ENCODE data around the gene SH3GL2. TPM values are rescaled to one million over a fixed set of nuclear protein-coding genes. Genes with fewer than 3 reads are reported as not detected.

The SH3GL2 gene
- total RNA-seq, 1 donor, result not detected

GRCh38 chr9:17653947-17654465 is 75.1 kb downstream of the SH3GL2 start:
- no peak for DNase-seq (ENCODE audit: low read depth in 2 of 3, low spot score in 2 of 3)

GRCh38 chr9:17656889-17657288 is 78.0 kb downstream of the SH3GL2 start:
- DNase-seq (ENCODE audit: low read depth in 2 of 3, low spot score in 2 of 3), result no peak

GRCh38 chr9:17658237-17658636 is 79.4 kb downstream of the SH3GL2 start:
- DNase-seq (ENCODE audit: low read depth in 2 of 3, low spot score in 2 of 3), result no peak

GRCh38 chr9:17660158-17660557 is 81.3 kb downstream of the SH3GL2 start:
- DNase-seq (ENCODE audit: low read depth in 2 of 3, low spot score in 2 of 3), result no peak

- no peak for DNase-seq (ENCODE audit: low read depth in 2 of 3, low spot score in 2 of 3)
Measured at GRCh38 chr9:17665450-17665849, 86.6 kb downstream of the SH3GL2 start.

GRCh38 chr9:17669206-17669605 is 90.3 kb downstream of the SH3GL2 start:
- no peak for DNase-seq (ENCODE audit: low read depth in 2 of 3, low spot score in 2 of 3)

- DNase-seq (ENCODE audit: low read depth in 2 of 3, low spot score in 2 of 3), result no peak
Measured at GRCh38 chr9:17682684-17683083, 103.8 kb downstream of the SH3GL2 start.

- DNase-seq (ENCODE audit: low read depth in 2 of 3, low spot score in 2 of 3), result no peak
Measured at GRCh38 chr9:17688834-17689233, 110.0 kb downstream of the SH3GL2 start.

- DNase-seq (ENCODE audit: low read depth in 2 of 3, low spot score in 2 of 3), result no peak
Measured at GRCh38 chr9:17694336-17694735, 115.5 kb downstream of the SH3GL2 start.

GRCh38 chr9:17695482-17695881 is 116.6 kb downstream of the SH3GL2 start:
- no peak for DNase-seq (ENCODE audit: low read depth in 2 of 3, low spot score in 2 of 3)

- DNase-seq (ENCODE audit: low read depth in 2 of 3, low spot score in 2 of 3), result no peak
Measured at GRCh38 chr9:17699615-17700330, 120.9 kb downstream of the SH3GL2 start.

- DNase-seq (ENCODE audit: low read depth in 2 of 3, low spot score in 2 of 3), result no peak
Measured at GRCh38 chr9:17706347-17706746, 127.5 kb downstream of the SH3GL2 start.

- DNase-seq (ENCODE audit: low read depth in 2 of 3, low spot score in 2 of 3), result no peak
Measured at GRCh38 chr9:17719053-17719452, 140.2 kb downstream of the SH3GL2 start.

GRCh38 chr9:17721954-17722353 is 143.1 kb downstream of the SH3GL2 start:
- DNase-seq (ENCODE audit: low read depth in 2 of 3, low spot score in 2 of 3), result no peak

- no peak for DNase-seq (ENCODE audit: low read depth in 2 of 3, low spot score in 2 of 3)
Measured at GRCh38 chr9:17723656-17724055, 144.8 kb downstream of the SH3GL2 start.

- DNase-seq (ENCODE audit: low read depth in 2 of 3, low spot score in 2 of 3), result no peak
Measured at GRCh38 chr9:17725399-17726010, 146.6 kb downstream of the SH3GL2 start.

- no peak for DNase-seq (ENCODE audit: low read depth in 2 of 3, low spot score in 2 of 3)
Measured at GRCh38 chr9:17726298-17726697, 147.4 kb downstream of the SH3GL2 start.

- DNase-seq (ENCODE audit: low read depth in 2 of 3, low spot score in 2 of 3), result no peak
Measured at GRCh38 chr9:17730899-17731298, 152.0 kb downstream of the SH3GL2 start.

GRCh38 chr9:17731308-17731707 is 152.4 kb downstream of the SH3GL2 start:
- DNase-seq (ENCODE audit: low read depth in 2 of 3, low spot score in 2 of 3), result no peak

- DNase-seq (ENCODE audit: low read depth in 2 of 3, low spot score in 2 of 3), result no peak
Measured at GRCh38 chr9:17734674-17735073, 155.8 kb downstream of the SH3GL2 start.

- DNase-seq (ENCODE audit: low read depth in 2 of 3, low spot score in 2 of 3), result no peak
Measured at GRCh38 chr9:17735859-17736258, 157.0 kb downstream of the SH3GL2 start.

GRCh38 chr9:17739022-17739421 is 160.2 kb downstream of the SH3GL2 start:
- DNase-seq (ENCODE audit: low read depth in 2 of 3, low spot score in 2 of 3), result no peak

Data from hematopoietic multipotent progenitor cell (in vitro differentiated cells).